KMS-11 (cell line): Measurements from ENCODE around the gene WDR49.

Source experiments
- H2AFZ ChIP-seq: fragments of 200-600 bp; sonication (generic); 2 replicates; pipeline ENCODE4 v1.6.1; 2016; ENCODE audit warnings: antibody characterized with exemption, mixed run types, low read depth
- H3K27ac ChIP-seq: fragments of 200-600 bp; sonication (generic); 2 replicates; pipeline ENCODE4 v1.6.1; 2016; ENCODE audit warnings: mild to moderate bottlenecking, mixed run types
- H3K27me3 ChIP-seq: fragments of 200-600 bp; sonication (generic); 2 replicates; pipeline ENCODE4 v1.6.1; 2017; ENCODE audit warnings: mild to moderate bottlenecking, low read depth, mixed run types, moderate library complexity; ENCODE audit not compliant: insufficient read depth
- H3K36me3 ChIP-seq: fragments of 200-600 bp; sonication (generic); 2 replicates; pipeline ENCODE4 v1.6.1; 2017; ENCODE audit warnings: mild to moderate bottlenecking, mixed run types; ENCODE audit not compliant: insufficient read depth
- H3K4me1 ChIP-seq: fragments of 200-600 bp; sonication (generic); 2 replicates; pipeline ENCODE4 v1.6.1; 2016; ENCODE audit warnings: mild to moderate bottlenecking, low read depth, mixed run types; ENCODE audit not compliant: poor library complexity, severe bottlenecking
- H3K4me2 ChIP-seq: fragments of 200-600 bp; sonication (generic); 2 replicates; pipeline ENCODE4 v1.7.0; 2016; ENCODE audit warnings: mild to moderate bottlenecking, mixed run types
- H3K4me3 ChIP-seq: fragments of 200-600 bp; sonication (generic); IDR thresholded peaks from 2 replicates; pipeline ENCODE4 v1.6.1; 2017; ENCODE audit warnings: low read depth, low read length, mixed read lengths; ENCODE audit not compliant: insufficient read depth
- H3K79me2 ChIP-seq: fragments of 200-600 bp; sonication (generic); 2 replicates; pipeline ENCODE4 v1.6.1; 2016; ENCODE audit warnings: low read depth, mixed run types; ENCODE audit not compliant: insufficient read depth
- H3K9ac ChIP-seq: fragments of 200-600 bp; sonication (generic); 2 replicates; pipeline ENCODE4 v1.6.1; 2016; ENCODE audit warnings: mild to moderate bottlenecking, mixed run types
- H4K20me1 ChIP-seq: fragments of 200-600 bp; sonication (generic); 2 replicates; pipeline ENCODE4 v1.6.1; 2016; ENCODE audit warnings: mild to moderate bottlenecking, mixed run types; ENCODE audit not compliant: insufficient read depth
- CTCF ChIP-seq: fragments of 200-600 bp; sonication (generic); conservative IDR thresholded peaks from 2 replicates; pipeline ENCODE4 v1.6.1; 2017; ENCODE audit warnings: low read depth, mild to moderate bottlenecking, antibody characterized with exemption, low read length, moderate library complexity, mixed read lengths

The WDR49 gene

GRCh38 chr3:167575000-167575600 lies 78.6 kb downstream of the WDR49 start:
- H3K4me3 ChIP-seq = no peak overlapping the region
- H3K9ac ChIP-seq = no peak overlapping the region
- no peaks in the 10 kb centered on the region for H3K4me1 ChIP-seq
- H3K27ac ChIP-seq = no peak overlapping the region
- no peak overlapping the region for H2AFZ ChIP-seq
- TF ChIP-seq CTCF = no peak
- H3K4me2 ChIP-seq = no peak overlapping the region
- H4K20me1 ChIP-seq = no peaks in the 10 kb centered on the region
- H3K36me3 ChIP-seq = no peaks in the 10 kb centered on the region; the same call in 1 of the 2 replicates
- H3K79me2 ChIP-seq = no peaks in the 10 kb centered on the region
- H3K27me3 ChIP-seq = no peaks in the 10 kb centered on the region

GRCh38 chr3:167572991-167573390 lies 80.8 kb downstream of the WDR49 start:
- no peak for TF ChIP-seq CTCF
- H4K20me1 ChIP-seq = no peaks in the 10 kb centered on the region
- H3K9ac ChIP-seq = no peak overlapping the region
- H2AFZ ChIP-seq = no peak overlapping the region
- H3K79me2 ChIP-seq = no peaks in the 10 kb centered on the region
- no peaks in the 10 kb centered on the region; the same call in 1 of the 2 replicates for H3K36me3 ChIP-seq
- no peak overlapping the region for H3K4me2 ChIP-seq
- no peak overlapping the region for H3K4me3 ChIP-seq
- no peaks in the 10 kb centered on the region for H3K27me3 ChIP-seq
- H3K27ac ChIP-seq = no peak overlapping the region
- no peaks in the 10 kb centered on the region for H3K4me1 ChIP-seq

- H3K4me3 ChIP-seq = no peak overlapping the region
- TF ChIP-seq CTCF = no peak
- H3K4me2 ChIP-seq = no peak overlapping the region
- no peaks in the 10 kb centered on the region for H3K4me1 ChIP-seq
- H3K27me3 ChIP-seq = no peaks in the 10 kb centered on the region
- no peaks in the 10 kb centered on the region for H3K36me3 ChIP-seq
- no peak overlapping the region for H2AFZ ChIP-seq
- no peaks in the 10 kb centered on the region for H4K20me1 ChIP-seq
- no peak overlapping the region for H3K27ac ChIP-seq
- no peak overlapping the region for H3K9ac ChIP-seq
- no peaks in the 10 kb centered on the region for H3K79me2 ChIP-seq
Measured at GRCh38 chr3:167568634-167569033, 85.1 kb downstream of the WDR49 start.

- no peaks in the 10 kb centered on the region for H3K79me2 ChIP-seq
- no peak overlapping the region for H3K27ac ChIP-seq
- no peak overlapping the region for H2AFZ ChIP-seq
- no peaks in the 10 kb centered on the region for H3K27me3 ChIP-seq
- no peak overlapping the region for H3K4me2 ChIP-seq
- no peak for TF ChIP-seq CTCF
- H3K9ac ChIP-seq = no peak overlapping the region
- no peaks in the 10 kb centered on the region for H3K4me1 ChIP-seq
- H3K4me3 ChIP-seq = no peak overlapping the region
- H4K20me1 ChIP-seq = no peaks in the 10 kb centered on the region
- H3K36me3 ChIP-seq = no peaks in the 10 kb centered on the region
Measured at GRCh38 chr3:167565489-167565888, 88.3 kb downstream of the WDR49 start.
